Measurements from ENCODE around the gene CELSR1.

CELSR1 gene

GRCh38 chr22:46390105-46390651 lies 147.2 kb downstream of the CELSR1 start:
- Histone ChIP-seq H3K4me3 (ENCODE audit: low read depth in 1 of 2, low read length in 1 of 2) (no peak overlapping the region), H3K9me3 (no peaks in the 10 kb centered on the region), H3K27me3 (no peaks in the 10 kb centered on the region), H3K4me1 (ENCODE audit: control insufficient read depth in 1 of 2, insufficient read depth in 1 of 2, low read depth in 1 of 2, low read length in 1 of 2) (no peaks in the 10 kb centered on the region), H3K27ac (no peak overlapping the region), H3K36me3 (no peaks in the 10 kb centered on the region)
- TF ChIP-seq CTCF (IDR thresholded peaks at IDR 0.05) = no peak

- Histone ChIP-seq H3K27ac (no peak overlapping the region), H3K9me3 (no peaks in the 10 kb centered on the region), H3K4me1 (ENCODE audit: control insufficient read depth in 1 of 2, insufficient read depth in 1 of 2, low read depth in 1 of 2, low read length in 1 of 2) (no peaks in the 10 kb centered on the region), H3K27me3 (no peaks in the 10 kb centered on the region), H3K36me3 (no peaks in the 10 kb centered on the region), H3K4me3 (ENCODE audit: low read depth in 1 of 2, low read length in 1 of 2) (no peak overlapping the region)
- no peak for TF ChIP-seq CTCF (IDR thresholded peaks at IDR 0.05)
Observed at GRCh38 chr22:46389081-46389480, 148.3 kb downstream of the CELSR1 start.

GRCh38 chr22:46388647-46389046 lies 148.8 kb downstream of the CELSR1 start:
- H3K27me3 ChIP-seq = no peaks in the 10 kb centered on the region
- H3K4me3 ChIP-seq (ENCODE audit: low read depth in 1 of 2, low read length in 1 of 2) = no peak overlapping the region
- no peak for TF ChIP-seq CTCF (IDR thresholded peaks at IDR 0.05)
- H3K4me1 ChIP-seq (ENCODE audit: control insufficient read depth in 1 of 2, insufficient read depth in 1 of 2, low read depth in 1 of 2, low read length in 1 of 2) = no peaks in the 10 kb centered on the region
- no peak overlapping the region for H3K27ac ChIP-seq
- H3K9me3 ChIP-seq = no peaks in the 10 kb centered on the region
- no peaks in the 10 kb centered on the region for H3K36me3 ChIP-seq

GRCh38 chr22:46387748-46388147 lies 149.7 kb downstream of the CELSR1 start:
- Histone ChIP-seq H3K4me1 (ENCODE audit: control insufficient read depth in 1 of 2, insufficient read depth in 1 of 2, low read depth in 1 of 2, low read length in 1 of 2) (no peaks in the 10 kb centered on the region), H3K36me3 (no peaks in the 10 kb centered on the region), H3K27me3 (no peaks in the 10 kb centered on the region), H3K9me3 (no peaks in the 10 kb centered on the region), H3K27ac (no peak overlapping the region), H3K4me3 (ENCODE audit: low read depth in 1 of 2, low read length in 1 of 2) (no peak overlapping the region)
- no peak for TF ChIP-seq CTCF (IDR thresholded peaks at IDR 0.05)

- Histone ChIP-seq H3K27ac (no peak overlapping the region), H3K4me1 (ENCODE audit: control insufficient read depth in 1 of 2, insufficient read depth in 1 of 2, low read depth in 1 of 2, low read length in 1 of 2) (no peaks in the 10 kb centered on the region), H3K9me3 (no peaks in the 10 kb centered on the region), H3K4me3 (ENCODE audit: low read depth in 1 of 2, low read length in 1 of 2) (no peak overlapping the region), H3K36me3 (no peaks in the 10 kb centered on the region), H3K27me3 (no peaks in the 10 kb centered on the region)
- no peak for TF ChIP-seq CTCF (IDR thresholded peaks at IDR 0.05)
Observed at GRCh38 chr22:46386312-46386711, 151.1 kb downstream of the CELSR1 start.

- Histone ChIP-seq H3K27me3 (no peaks in the 10 kb centered on the region), H3K4me3 (ENCODE audit: low read depth in 1 of 2, low read length in 1 of 2) (no peak overlapping the region), H3K4me1 (ENCODE audit: control insufficient read depth in 1 of 2, insufficient read depth in 1 of 2, low read depth in 1 of 2, low read length in 1 of 2) (no peaks in the 10 kb centered on the region), H3K36me3 (no peaks in the 10 kb centered on the region), H3K9me3 (no peaks in the 10 kb centered on the region), H3K27ac (no peak overlapping the region)
- no peak for TF ChIP-seq CTCF (IDR thresholded peaks at IDR 0.05)
Observed at GRCh38 chr22:46382524-46382923, 154.9 kb downstream of the CELSR1 start.
